ENCODE data around the gene ZFP2. TPM values are rescaled to one million over a fixed set of nuclear protein-coding genes. Genes with fewer than 3 reads are reported as not detected.

Gene ZFP2
- total and polyA plus RNA-seq, 2 donors (not counting 3 experiments of a cell fraction or from before 2014, with no cell fraction given) = 0.07 to 0.75 TPM

DNA sequence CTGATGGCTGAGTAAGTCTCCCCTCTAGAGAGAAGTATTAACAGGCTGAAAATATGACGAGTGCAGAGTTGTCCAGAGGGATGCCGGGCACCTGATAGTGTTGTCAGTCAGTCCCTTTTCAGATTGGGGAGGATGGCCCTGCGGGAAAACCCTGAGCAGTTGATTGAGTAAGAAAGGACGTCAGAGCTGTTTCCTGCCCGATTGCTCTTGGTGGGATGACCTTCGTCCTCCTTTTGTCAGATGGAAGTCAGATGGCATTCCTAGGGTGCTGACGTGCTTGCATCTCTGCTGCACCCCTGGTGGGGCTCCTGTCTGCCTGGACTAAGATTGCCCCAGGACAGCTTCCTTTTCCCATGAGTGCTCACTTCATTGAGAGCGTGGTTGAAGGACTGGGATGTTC lies 26.1 kb upstream of the ZFP2 start:
- Histone ChIP-seq H3K4me1 (ENCODE audit: control insufficient read depth, extremely low read depth, insufficient read depth, low read length) (no peaks in the 10 kb centered on the region), H4K20me1 (replicated peaks; ENCODE audit: control insufficient read depth, extremely low read depth, insufficient read depth, low read length) (no peaks in the 10 kb centered on the region), H3K9me3 (replicated peaks; ENCODE audit: control insufficient read depth, insufficient read depth, low read length) (peaks cover 3% of the 10 kb centered on the region), H3K27ac (ENCODE audit: insufficient read depth, low read depth, low read length) (no peak overlapping the region), H3K9me1 (replicated peaks; ENCODE audit: control insufficient read depth, extremely low read depth, insufficient read depth, low read length) (no peaks in the 10 kb centered on the region), H3K27me3 (ENCODE audit: control insufficient read depth in 2 of 2, insufficient read depth in 2 of 2, low read length in 2 of 2) (no peaks in the 10 kb centered on the region), H3K4me3 (replicated peaks in 1 of 3; ENCODE audit: insufficient read depth in 1 of 3, low read depth in 1 of 3, low read length in 3 of 3) (no peak overlapping the region), H3K79me2 (ENCODE audit: control insufficient read depth, insufficient read depth, low read length) (peaks cover 2% of the 10 kb centered on the region), H3K9ac (replicated peaks; ENCODE audit: extremely low read depth, insufficient read depth, low read length) (no peak overlapping the region), H3K36me3 (ENCODE audit: control insufficient read depth in 2 of 2, extremely low read depth in 1 of 2, insufficient read depth in 2 of 2, low read length in 2 of 2) (peaks cover 11 to 13% of the 10 kb centered on the region in 2 experiments), H2AFZ (ENCODE audit: low read depth, low read length) (no peak overlapping the region), H3K4me2 (ENCODE audit: insufficient read depth, low read length) (no peak overlapping the region)
- DNase-seq (ENCODE audit: low read depth, low spot score) = no peak
- FAIRE-seq = no peak
- intact Hi-C loops (cut with micrococcal nuclease) (no loop called here), dilution Hi-C loops (cut with MboI; ENCODE audit: extremely low pct_ligation_motif_present, low sequenced_read_pairs) (no loop called here)
- POLR2A ChIA-PET = no interaction called here
- CTCF ChIA-PET = no interaction called here
- TF ChIP-seq FOS (IDR thresholded peaks at IDR 0.05; ENCODE audit: borderline replicate concordance, insufficient read depth, low read length) = no peak
- TF ChIP-seq, protein P1, sequence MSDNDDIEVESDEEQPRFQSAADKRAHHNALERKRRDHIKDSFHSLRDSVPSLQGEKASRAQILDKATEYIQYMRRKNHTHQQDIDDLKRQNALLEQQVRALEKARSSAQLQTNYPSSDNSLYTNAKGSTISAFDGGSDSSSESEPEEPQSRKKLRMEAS (IDR thresholded peaks at IDR 0.05; ENCODE audit: insufficient read depth, insufficient read length) = no peak
- TF ChIP-seq EZH2 (IDR thresholded peaks at IDR 0.05; ENCODE audit: borderline replicate concordance, low read depth, low read length, severe bottlenecking) = no peak
- no peak for TF ChIP-seq JUN (IDR thresholded peaks at IDR 0.05; ENCODE audit: borderline replicate concordance, insufficient read depth, insufficient read length, low read depth)
- no peak for TF ChIP-seq POLR2A (IDR thresholded peaks at IDR 0.05; ENCODE audit: low read depth, low read length)
- TF ChIP-seq POLR2AphosphoS5 (IDR thresholded peaks at IDR 0.05; ENCODE audit: insufficient read depth, low read depth, low read length) = no peak
- TF ChIP-seq CTCF (IDR thresholded peaks at IDR 0.05; ENCODE audit: extremely low read depth in 1 of 2, insufficient read depth in 1 of 2, low read depth in 1 of 2, low read length in 2 of 2) = no peak
- TF ChIP-seq MYC (IDR thresholded peaks at IDR 0.05; ENCODE audit: low read depth, low read length) = no peak
- TF ChIP-seq GATA2 (IDR thresholded peaks at IDR 0.05; ENCODE audit: insufficient read depth, insufficient read length, low read depth, low read length) = no peak
- no TSS peak for BruUV-seq (replicated peaks)
